Right lobe of liver (tissue), 4 donors: ENCODE data around the gene SELENOV.
"Not testable (repeated sequence)": the region's sequence is repeated elsewhere in the genome, so short reads cannot be mapped to it uniquely, and the experiment has no call there.

Experiments
- CTCF ChIP-seq, 4 donors: fragments of 200-600 bp in 3 of 4; fragments of 450-650 bp in 1 of 4; IDR thresholded peaks; one replicate each; pipeline versions ENCODE4 v1.5.1 to v1.8.0; 2016 to 2022; ENCODE audit warnings: antibody characterized with exemption in 4 of 4, mild to moderate bottlenecking in 2 of 4
- POLR2A ChIP-seq: fragments of 450-650 bp; IDR thresholded peaks from one replicate; pipeline ENCODE4 v1.6.1; 2017; ENCODE audit warnings: antibody characterized with exemption, mild to moderate bottlenecking
- donor health status: DM: no; HTN: no; CAD: no.
- donor health status: DM: no; HTN: no; CAD: no.
- donor health status: DM: no; HTN: yes; CAD: no.

DNA sequence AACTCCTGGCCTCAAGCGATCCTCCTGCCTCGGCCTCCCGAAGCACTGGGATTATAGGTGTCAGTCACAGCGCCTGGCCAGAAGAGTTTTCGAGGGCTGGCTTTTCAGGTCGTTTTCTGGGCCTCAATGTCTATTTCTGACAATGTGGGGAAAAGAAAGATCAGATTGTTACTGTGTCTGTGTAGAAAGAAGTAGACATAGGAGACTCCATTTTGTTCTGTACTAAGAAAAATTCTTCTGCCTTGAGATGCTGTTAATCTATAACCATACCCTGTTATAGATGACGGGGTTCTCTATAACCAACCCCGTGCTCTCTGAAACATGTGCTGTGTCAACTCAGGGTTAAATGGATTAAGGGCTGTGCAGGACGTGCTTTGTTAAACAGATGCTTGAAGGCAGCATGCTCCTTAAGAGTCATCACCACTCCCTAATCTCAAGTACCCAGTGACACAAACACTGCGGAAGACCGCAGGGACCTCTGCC, 35.6 kb upstream of the SELENOV start:
- TF ChIP-seq CTCF (IDR thresholded peaks at IDR 0.05); POLR2A: not testable (repeated sequence)
